AG04450 (cell line): ENCODE data around the gene ITGB1BP1. TPM values are rescaled to one million over a fixed set of nuclear protein-coding genes. Genes with fewer than 3 reads are reported as not detected.

Experiments used
- CTCF ChIA-PET: fragments of 300-600, 350-600 bp; formaldehyde crosslinking; extraction: SDS; loops from one replicate; lab custom pipeline; 2022; ENCODE audit warnings: antibody characterized with exemption, inconsistent platforms; lab: Charles Lee
- POLR2A ChIA-PET: fragments of 350-600 bp; formaldehyde crosslinking; extraction: SDS; loops from one replicate; lab custom pipeline; 2021; ENCODE audit warnings: antibody characterized with exemption, inconsistent platforms; lab: Yijun Ruan, JAX
- DNase-seq: peaks from one replicate; pipeline ENCODE4 v3.0.0-alpha.2; 2011; ENCODE audit warnings: low read depth, low spot score
- H3K27ac ChIP-seq: one replicate; pipeline ENCODE4 v1.5.1; 2012; ENCODE audit warnings: low read depth, low read length, control low read depth
- H3K27me3 ChIP-seq: one replicate; pipeline ENCODE4 v1.6.0; 2012; ENCODE audit warnings: low read length; ENCODE audit not compliant: control insufficient read depth, insufficient read depth
- H3K4me3 ChIP-seq: 2 replicates; pipeline ENCODE4 v1.5.1; 2011; ENCODE audit warnings: mild to moderate bottlenecking, low read depth, low read length, control low read depth
- H3K9me3 ChIP-seq: 2 replicates; pipeline ENCODE4 v1.5.1; 2012; ENCODE audit warnings: low read length; ENCODE audit not compliant: control insufficient read depth, insufficient read depth
- polyA plus RNA-seq: library from polyadenylated mRNA; depleted of rRNA; stranded (reverse); fragments of >200 nt; gene quantifications from 2 replicates; pipeline ENCODE4 v1.2.3, GENCODE V29; 2011
- TF ChIP-seq, protein P1 (sequence below): IDR thresholded peaks from 2 replicates; pipeline ENCODE4 v1.5.1; 2011; ENCODE audit warnings: low read depth, low read length, control low read depth, inconsistent platforms

The ITGB1BP1 gene
- polyA plus RNA-seq, 1 experiment, result 212 TPM

DNA sequence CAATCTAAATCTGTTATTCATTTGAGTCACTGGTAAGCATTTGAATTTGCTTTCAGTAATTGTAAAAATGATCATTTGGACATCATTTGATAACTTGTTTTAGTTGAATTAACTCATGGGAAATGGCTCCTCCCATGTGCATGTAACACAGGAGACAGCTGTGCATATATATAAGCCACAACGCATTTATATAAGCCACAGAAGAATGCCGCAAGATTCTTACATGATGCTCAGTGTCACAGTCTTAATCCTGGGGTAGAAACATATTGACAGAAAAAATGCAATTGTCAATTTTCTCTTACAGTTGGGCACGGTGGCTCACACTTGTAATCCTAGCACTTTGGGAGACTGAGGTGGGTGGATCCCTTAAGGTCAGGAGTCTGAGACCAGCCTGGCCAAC, 37.8 kb upstream of the ITGB1BP1 start:
- ChIA-PET POLR2A (no interaction called here), CTCF (interaction anchor here (0.7 kb wide), 1 partner anchor 52 kb away, joined by 3 read pairs; no protein-coding TSS in a partner anchor)
- Histone ChIP-seq H3K27ac (no peak overlapping the region), H3K4me3 (no peak overlapping the region), H3K27me3 (no peaks in the 10 kb centered on the region), H3K9me3 (no peaks in the 10 kb centered on the region; the same call in 1 of the 2 replicates)
- TF ChIP-seq, protein P1, sequence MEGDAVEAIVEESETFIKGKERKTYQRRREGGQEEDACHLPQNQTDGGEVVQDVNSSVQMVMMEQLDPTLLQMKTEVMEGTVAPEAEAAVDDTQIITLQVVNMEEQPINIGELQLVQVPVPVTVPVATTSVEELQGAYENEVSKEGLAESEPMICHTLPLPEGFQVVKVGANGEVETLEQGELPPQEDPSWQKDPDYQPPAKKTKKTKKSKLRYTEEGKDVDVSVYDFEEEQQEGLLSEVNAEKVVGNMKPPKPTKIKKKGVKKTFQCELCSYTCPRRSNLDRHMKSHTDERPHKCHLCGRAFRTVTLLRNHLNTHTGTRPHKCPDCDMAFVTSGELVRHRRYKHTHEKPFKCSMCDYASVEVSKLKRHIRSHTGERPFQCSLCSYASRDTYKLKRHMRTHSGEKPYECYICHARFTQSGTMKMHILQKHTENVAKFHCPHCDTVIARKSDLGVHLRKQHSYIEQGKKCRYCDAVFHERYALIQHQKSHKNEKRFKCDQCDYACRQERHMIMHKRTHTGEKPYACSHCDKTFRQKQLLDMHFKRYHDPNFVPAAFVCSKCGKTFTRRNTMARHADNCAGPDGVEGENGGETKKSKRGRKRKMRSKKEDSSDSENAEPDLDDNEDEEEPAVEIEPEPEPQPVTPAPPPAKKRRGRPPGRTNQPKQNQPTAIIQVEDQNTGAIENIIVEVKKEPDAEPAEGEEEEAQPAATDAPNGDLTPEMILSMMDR, result no peak
- no peak for DNase-seq

DNA sequence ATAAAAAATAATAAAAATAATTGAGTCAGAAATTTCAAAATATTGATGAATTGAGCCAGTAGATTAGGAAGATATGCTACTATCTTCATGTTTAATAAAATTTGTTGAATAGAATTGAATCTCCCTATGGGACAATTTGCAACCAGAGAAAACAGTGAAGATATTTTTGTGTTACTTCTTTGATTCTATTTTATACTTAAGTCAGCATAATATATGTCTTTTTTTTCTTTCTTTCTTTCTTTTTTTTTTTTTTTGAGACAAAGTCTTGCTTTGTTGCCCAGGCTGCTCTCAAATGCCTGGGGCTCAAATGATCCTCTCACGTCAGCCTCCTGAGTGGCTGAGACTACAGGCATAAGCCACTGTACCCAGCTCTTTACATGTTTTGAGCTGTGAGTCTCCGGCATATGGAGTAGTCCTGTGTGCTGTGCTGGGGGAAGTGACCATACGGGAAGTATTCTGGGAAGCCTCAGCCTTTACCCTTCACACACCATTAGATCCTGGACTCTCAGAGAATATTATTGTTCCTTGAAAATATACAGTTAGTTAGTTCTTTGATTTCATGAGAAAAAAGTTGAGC, 37.2 kb upstream of the ITGB1BP1 start:
- ChIA-PET CTCF (interaction anchor here (0.7 kb wide), 1 partner anchor 51 kb away, joined by 3 read pairs; no protein-coding TSS in a partner anchor), POLR2A (no interaction called here)
- H3K27ac ChIP-seq, result no peak overlapping the region
- no peaks in the 10 kb centered on the region for H3K9me3 ChIP-seq
- DNase-seq, result no peak
- no peak overlapping the region for H3K4me3 ChIP-seq
- TF ChIP-seq, protein P1, result no peak
- H3K27me3 ChIP-seq, result no peaks in the 10 kb centered on the region

DNA sequence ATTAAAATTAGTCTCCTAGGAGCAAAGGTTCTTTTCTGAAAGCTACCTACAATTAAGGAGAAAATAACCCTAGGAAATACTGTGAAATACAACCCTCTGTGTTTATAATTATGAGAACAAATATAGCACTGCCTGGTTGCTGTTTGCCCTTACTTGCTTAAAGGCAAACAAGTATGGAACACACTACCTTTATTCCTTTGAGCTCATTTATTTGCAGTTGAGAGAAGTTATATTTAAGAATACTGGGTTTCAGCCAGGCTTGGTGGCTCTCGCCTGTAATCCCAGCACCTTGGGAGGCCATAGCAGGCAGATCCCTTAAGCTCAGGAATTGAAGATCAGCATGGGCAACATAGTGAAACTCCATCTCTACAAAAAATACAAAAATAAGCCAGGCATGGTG, 27.9 kb upstream of the ITGB1BP1 start:
- TF ChIP-seq, protein P1, result no peak
- POLR2A ChIA-PET, result no interaction called here

DNA sequence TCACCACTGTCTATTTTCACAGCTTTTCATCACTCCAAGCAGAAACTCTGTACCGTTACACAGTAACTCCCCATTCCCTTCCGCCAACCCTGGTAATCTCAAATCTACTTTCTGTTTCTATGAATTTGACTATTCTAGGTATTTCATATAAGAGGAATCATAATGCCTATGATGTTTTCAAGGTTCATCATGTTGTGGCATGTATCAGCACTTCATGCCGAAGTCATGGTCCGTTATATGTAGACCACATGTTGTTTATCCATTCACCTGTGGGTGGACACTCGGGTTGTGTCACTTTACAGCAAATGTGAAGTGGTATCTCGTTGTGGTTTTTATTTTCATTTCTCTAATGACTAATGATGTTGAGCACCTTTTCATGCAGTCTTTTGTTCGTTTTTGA, 21.8 kb upstream of the ITGB1BP1 start:
- CTCF ChIA-PET, result no interaction called here
- H3K27ac ChIP-seq, result no peak overlapping the region
- no peak for DNase-seq
- H3K9me3 ChIP-seq, result no peaks in the 10 kb centered on the region
- TF ChIP-seq, protein P1, result no peak
- H3K27me3 ChIP-seq, result no peaks in the 10 kb centered on the region
- no peak overlapping the region for H3K4me3 ChIP-seq
- POLR2A ChIA-PET, result no interaction called here

More for the DNA sequence above, 27.9 kb upstream of the ITGB1BP1 start:
- H3K9me3 ChIP-seq, result no peaks in the 10 kb centered on the region; the same call in 1 of the 2 replicates
- no peak for DNase-seq
- H3K4me3 ChIP-seq, result no peak overlapping the region
- H3K27ac ChIP-seq, result no peak overlapping the region
- CTCF ChIA-PET, result no interaction called here
- H3K27me3 ChIP-seq, result no peaks in the 10 kb centered on the region

DNA sequence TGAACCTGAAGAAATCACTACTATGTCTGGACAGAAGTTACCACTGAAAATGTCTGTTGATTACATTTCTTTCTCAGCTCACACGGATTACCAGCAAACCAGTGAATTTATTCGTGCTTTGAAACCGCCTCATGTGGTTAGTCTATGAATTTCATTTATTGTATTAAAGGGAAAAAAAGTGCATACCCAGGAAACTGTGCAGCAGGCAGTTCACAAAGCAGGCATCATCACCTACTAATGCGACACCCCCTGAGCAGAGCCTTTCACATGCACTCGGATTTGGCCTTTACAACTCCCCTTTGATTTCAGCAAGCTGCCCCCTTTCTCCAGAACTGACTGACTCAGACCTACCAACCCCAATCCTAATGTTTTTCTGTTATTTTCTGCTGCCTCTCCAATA, 20.2 kb upstream of the ITGB1BP1 start:
- DNase-seq, result no peak
- ChIA-PET POLR2A (no interaction called here), CTCF (no interaction called here)
- TF ChIP-seq, protein P1, result no peak
- no peak overlapping the region for H3K4me3 ChIP-seq
- no peak overlapping the region for H3K27ac ChIP-seq
- H3K27me3 ChIP-seq, result no peaks in the 10 kb centered on the region
- H3K9me3 ChIP-seq, result no peaks in the 10 kb centered on the region
